BLaER1 (cell line): ENCODE results near the gene ZNF516.

Experiments used
- H3K27ac ChIP-seq: shearing (Covaris generic); formaldehyde crosslinking; 2 replicates; pipeline ENCODE4 v1.8.1; 2022
- H3K27me3 ChIP-seq: shearing (Covaris generic); formaldehyde crosslinking; 2 replicates; pipeline ENCODE4 v1.8.1; 2022
- H3K36me3 ChIP-seq: shearing (Covaris generic); formaldehyde crosslinking; 2 replicates; pipeline ENCODE4 v1.8.1; 2022
- H3K4me1 ChIP-seq: shearing (Covaris generic); formaldehyde crosslinking; 2 replicates; pipeline ENCODE4 v1.8.1; 2022
- H3K4me2 ChIP-seq: shearing (Covaris generic); formaldehyde crosslinking; 2 replicates; pipeline ENCODE4 v1.8.1; 2022
- H3K4me3 ChIP-seq: shearing (Covaris generic); formaldehyde crosslinking; 2 replicates; pipeline ENCODE4 v1.8.1; 2022
- H3K9ac ChIP-seq: shearing (Covaris generic); formaldehyde crosslinking; 2 replicates; pipeline ENCODE4 v1.8.1; 2022
- H3K9me3 ChIP-seq: shearing (Covaris generic); formaldehyde crosslinking; 2 replicates; pipeline ENCODE4 v1.8.1; 2022
- H4K20me1 ChIP-seq: shearing (Covaris generic); formaldehyde crosslinking; 2 replicates; pipeline ENCODE4 v1.8.1; 2022
- Cebpa-rat ChIP-seq: shearing (Covaris generic); IDR thresholded peaks from 2 replicates; pipeline ENCODE4 v1.8.1; 2022

ZNF516 gene

DNA sequence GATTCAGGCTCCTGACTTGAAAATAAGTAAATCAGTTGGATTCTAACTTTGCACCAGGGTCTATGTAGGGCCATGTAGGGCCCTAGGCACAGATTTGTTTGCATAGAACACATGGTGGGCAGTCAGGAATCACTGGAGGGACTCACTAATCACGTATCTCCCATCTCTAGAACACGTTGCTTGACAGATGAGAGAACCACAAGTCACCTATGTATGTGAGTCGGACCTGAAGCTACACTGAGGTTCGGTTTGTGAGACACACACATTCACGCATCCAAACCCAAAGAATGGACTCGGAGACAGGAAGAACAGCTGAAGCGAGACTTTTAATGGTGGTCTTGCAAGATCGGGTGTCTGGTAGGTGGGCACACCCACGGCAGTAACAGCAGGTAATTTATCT is 157.0 kb downstream of the ZNF516 start:
- no peak for TF ChIP-seq Cebpa-rat
- Histone ChIP-seq H3K27ac (no peak overlapping the region), H4K20me1 (no peaks in the 10 kb centered on the region), H3K4me2 (no peak overlapping the region), H3K4me1 (peaks cover 13% of the 10 kb centered on the region; the same call in 1 of the 2 replicates), H3K9me3 (peaks cover 31% of the 10 kb centered on the region), H3K9ac (no peak overlapping the region), H3K4me3 (no peak overlapping the region), H3K27me3 (no peaks in the 10 kb centered on the region), H3K36me3 (peaks cover 12% of the 10 kb centered on the region; the same call in 1 of the 2 replicates)

DNA sequence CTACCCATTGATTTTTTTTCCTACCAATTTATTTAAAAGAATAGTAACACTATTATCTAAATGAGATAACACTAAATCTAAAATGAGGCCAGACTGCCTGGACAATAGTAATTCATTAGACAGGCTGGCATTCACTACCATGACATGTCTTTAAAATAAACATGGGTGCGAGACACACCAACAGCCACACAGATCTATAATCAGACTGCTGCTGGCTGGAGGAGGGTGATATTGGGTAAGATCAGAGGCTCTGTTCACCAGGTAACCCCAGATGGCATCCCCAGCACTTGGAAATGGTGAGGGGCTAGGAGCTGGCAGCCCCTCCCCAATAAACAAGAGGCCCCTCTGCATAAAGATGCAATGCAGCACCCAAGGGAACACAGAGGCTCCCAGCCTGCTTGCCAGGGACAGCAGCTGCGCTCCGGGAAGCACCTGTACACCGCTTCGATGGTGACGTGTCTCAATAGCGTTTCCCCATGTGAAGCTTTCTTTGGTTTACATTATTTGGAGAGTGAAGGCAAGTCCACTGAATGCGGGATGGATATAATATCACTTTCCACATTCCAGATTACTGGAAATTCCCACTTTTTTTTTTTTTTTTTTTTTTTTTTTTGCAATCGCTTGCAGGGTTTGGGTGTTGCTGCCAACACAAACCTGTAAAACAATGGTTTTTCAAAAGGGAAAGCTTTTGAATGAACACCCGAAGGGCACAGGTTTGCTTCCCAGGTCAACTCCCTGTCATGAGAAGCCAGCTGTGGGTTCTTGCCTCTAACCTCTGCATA is 159.0 kb downstream of the ZNF516 start:
- Histone ChIP-seq H3K27ac (no peak overlapping the region), H3K9me3 (peaks cover 23% of the 10 kb centered on the region), H3K36me3 (peaks cover 11% of the 10 kb centered on the region; the same call in 1 of the 2 replicates), H3K27me3 (no peaks in the 10 kb centered on the region), H3K4me3 (no peak overlapping the region), H4K20me1 (no peaks in the 10 kb centered on the region), H3K4me1 (peaks cover 13% of the 10 kb centered on the region; the same call in 1 of the 2 replicates), H3K9ac (no peak overlapping the region), H3K4me2 (0 out of 2 replicates have a peak overlapping the region, but pooled peaks have one; percentile 13)
- TF ChIP-seq Cebpa-rat, result no peak

DNA sequence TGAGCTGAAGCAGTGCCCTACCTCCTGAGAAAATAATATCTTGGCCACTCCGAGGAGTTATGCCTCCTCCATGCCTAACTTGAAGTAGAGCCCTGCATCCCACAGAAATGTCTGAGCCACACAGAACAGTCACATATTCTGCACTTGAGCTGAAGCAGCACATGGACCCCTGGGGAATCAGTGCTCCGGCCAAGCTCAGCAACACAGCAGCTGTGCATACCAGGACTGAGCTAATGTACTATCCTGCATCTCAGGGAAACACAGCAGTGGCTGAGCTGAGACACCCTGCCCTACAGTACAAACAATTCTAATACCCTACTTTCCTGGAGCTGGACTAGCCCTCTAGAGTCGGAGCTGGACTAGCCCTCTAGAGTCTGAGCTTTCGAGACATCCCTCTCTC is 166.9 kb downstream of the ZNF516 start:
- Histone ChIP-seq H3K9me3 (no peaks in the 10 kb centered on the region), H3K4me1 (peaks cover 8% of the 10 kb centered on the region; the same call in 1 of the 2 replicates), H4K20me1 (no peaks in the 10 kb centered on the region), H3K4me3 (no peak overlapping the region), H3K9ac (no peak overlapping the region), H3K36me3 (no peaks in the 10 kb centered on the region), H3K27me3 (no peaks in the 10 kb centered on the region), H3K27ac (no peak overlapping the region), H3K4me2 (no peak overlapping the region)
- TF ChIP-seq Cebpa-rat, result no peak

DNA sequence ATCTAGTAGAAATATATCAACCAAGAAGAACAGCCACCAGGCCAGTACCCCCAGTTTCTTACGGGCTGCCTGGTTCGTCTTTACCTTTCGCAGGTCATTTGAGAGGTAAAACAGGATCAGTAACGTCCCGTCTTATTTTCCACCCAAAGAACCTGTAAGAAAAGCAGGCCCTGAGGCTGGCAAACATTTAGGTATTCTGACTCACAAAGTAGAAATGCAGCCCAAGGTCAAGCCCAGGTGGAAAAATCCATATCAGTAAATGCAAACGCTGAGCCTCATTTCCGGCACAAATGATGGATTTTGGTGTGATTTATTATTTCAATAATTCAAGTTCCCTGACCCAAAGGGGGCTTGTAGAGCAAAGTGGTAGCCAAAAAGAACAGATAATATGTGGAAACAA is 171.2 kb downstream of the ZNF516 start:
- H3K4me3 ChIP-seq, result no peak overlapping the region
- no peaks in the 10 kb centered on the region for H3K9me3 ChIP-seq
- H3K9ac ChIP-seq, result no peak overlapping the region
- H4K20me1 ChIP-seq, result no peaks in the 10 kb centered on the region
- no peaks in the 10 kb centered on the region for H3K36me3 ChIP-seq
- no peak overlapping the region for H3K27ac ChIP-seq
- no peaks in the 10 kb centered on the region for H3K27me3 ChIP-seq
- peaks cover 8% of the 10 kb centered on the region; the same call in 1 of the 2 replicates for H3K4me1 ChIP-seq
- no peak overlapping the region for H3K4me2 ChIP-seq
- no peak for TF ChIP-seq Cebpa-rat

DNA sequence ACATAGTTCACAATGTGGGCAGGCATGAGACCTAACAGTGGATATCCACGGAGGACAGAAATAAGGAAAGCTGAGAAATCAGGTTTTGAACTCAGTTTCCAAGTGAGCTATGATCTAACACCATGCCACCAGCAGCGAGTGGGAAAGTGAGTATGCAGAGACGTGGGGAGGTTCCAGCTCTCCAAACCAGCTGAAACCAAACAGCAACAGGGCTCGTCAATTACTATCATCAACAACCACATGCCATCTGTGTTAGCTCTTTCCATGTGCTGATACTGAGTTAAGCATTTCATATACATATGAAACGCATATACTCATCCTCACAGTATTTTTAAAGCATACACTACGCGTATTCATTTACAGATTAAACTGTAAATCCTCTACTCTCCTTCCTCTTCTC is 172.4 kb downstream of the ZNF516 start:
- Histone ChIP-seq H3K4me1 (peaks cover under 1% of the 10 kb centered on the region; the same call in 1 of the 2 replicates), H4K20me1 (no peaks in the 10 kb centered on the region), H3K4me3 (no peak overlapping the region), H3K4me2 (no peak overlapping the region), H3K9ac (no peak overlapping the region), H3K36me3 (no peaks in the 10 kb centered on the region), H3K27me3 (no peaks in the 10 kb centered on the region), H3K9me3 (no peaks in the 10 kb centered on the region), H3K27ac (no peak overlapping the region)
- no peak for TF ChIP-seq Cebpa-rat

DNA sequence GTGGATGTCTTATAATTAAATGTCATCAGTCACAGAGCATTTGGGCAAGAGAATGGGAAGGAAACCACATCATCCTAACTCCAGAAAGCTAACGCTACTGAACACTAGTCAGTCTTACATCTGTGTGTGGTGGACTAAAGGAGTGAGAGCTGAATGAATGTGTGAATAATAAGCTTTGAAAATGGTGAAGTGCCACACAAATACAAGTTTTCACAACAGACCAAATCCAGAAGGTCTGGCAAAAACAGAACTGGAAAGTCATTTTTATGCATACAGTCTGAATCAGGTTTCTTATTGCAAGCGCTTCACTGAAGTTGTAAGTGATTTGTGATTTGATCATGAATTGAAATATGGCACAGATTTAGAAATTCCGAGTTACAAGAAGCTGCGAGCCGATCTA is 175.7 kb downstream of the ZNF516 start:
- no peak for TF ChIP-seq Cebpa-rat

DNA sequence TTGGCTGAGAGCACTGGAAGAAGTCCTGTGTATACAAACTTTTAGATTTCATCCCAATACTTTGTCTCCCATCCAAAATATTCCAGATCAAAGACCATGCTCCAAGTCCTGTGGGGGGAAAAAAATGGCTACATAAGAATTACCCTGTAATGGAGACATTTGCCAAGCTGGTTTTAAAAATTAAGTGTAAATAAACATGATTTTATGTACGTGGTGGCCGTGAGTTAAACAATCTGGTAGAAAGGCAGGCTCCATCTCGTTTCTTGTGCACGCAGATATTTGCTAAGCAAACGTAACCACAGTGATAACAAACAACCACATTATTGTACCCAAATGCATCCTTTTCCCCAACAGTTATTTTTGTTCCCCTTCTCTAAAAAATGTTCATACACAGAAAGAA is 176.4 kb downstream of the ZNF516 start:
- no peak for TF ChIP-seq Cebpa-rat
- Histone ChIP-seq H3K36me3 (no peaks in the 10 kb centered on the region), H3K4me2 (no peak overlapping the region), H3K9me3 (no peaks in the 10 kb centered on the region), H4K20me1 (no peaks in the 10 kb centered on the region), H3K4me3 (no peak overlapping the region), H3K4me1 (no peaks in the 10 kb centered on the region), H3K27ac (no peak overlapping the region), H3K9ac (no peak overlapping the region), H3K27me3 (no peaks in the 10 kb centered on the region)

More for the DNA sequence above, 175.7 kb downstream of the ZNF516 start:
- no peaks in the 10 kb centered on the region for H4K20me1 ChIP-seq
- H3K4me2 ChIP-seq, result no peak overlapping the region
- H3K9ac ChIP-seq, result no peak overlapping the region
- H3K27ac ChIP-seq, result no peak overlapping the region
- H3K27me3 ChIP-seq, result no peaks in the 10 kb centered on the region
- no peak overlapping the region for H3K4me3 ChIP-seq
- H3K36me3 ChIP-seq, result no peaks in the 10 kb centered on the region
- no peaks in the 10 kb centered on the region for H3K9me3 ChIP-seq
- H3K4me1 ChIP-seq, result no peaks in the 10 kb centered on the region

DNA sequence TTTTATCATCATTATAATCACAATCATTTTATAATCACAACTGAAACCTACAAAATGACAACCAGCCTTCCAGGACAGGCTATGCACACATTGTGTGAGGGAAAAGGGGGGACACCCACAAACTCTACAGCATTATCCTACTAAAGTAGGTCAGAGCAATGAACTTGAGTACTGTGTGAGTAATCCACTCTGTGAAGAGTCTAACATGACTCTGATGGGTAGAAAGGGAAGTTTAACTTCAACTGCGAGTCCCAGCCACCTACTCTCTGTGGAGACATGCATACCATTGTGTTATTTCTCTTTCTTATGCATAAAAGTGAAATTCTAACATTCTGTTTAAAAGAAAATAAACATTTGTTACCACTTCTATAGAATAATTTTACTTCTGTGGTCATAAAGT is 177.9 kb downstream of the ZNF516 start:
- no peaks in the 10 kb centered on the region for H4K20me1 ChIP-seq
- no peak overlapping the region for H3K4me3 ChIP-seq
- no peaks in the 10 kb centered on the region for H3K4me1 ChIP-seq
- no peak overlapping the region for H3K4me2 ChIP-seq
- no peak overlapping the region for H3K27ac ChIP-seq
- TF ChIP-seq Cebpa-rat, result no peak
- no peak overlapping the region for H3K9ac ChIP-seq
- no peaks in the 10 kb centered on the region for H3K27me3 ChIP-seq
- H3K9me3 ChIP-seq, result no peaks in the 10 kb centered on the region
- H3K36me3 ChIP-seq, result no peaks in the 10 kb centered on the region

DNA sequence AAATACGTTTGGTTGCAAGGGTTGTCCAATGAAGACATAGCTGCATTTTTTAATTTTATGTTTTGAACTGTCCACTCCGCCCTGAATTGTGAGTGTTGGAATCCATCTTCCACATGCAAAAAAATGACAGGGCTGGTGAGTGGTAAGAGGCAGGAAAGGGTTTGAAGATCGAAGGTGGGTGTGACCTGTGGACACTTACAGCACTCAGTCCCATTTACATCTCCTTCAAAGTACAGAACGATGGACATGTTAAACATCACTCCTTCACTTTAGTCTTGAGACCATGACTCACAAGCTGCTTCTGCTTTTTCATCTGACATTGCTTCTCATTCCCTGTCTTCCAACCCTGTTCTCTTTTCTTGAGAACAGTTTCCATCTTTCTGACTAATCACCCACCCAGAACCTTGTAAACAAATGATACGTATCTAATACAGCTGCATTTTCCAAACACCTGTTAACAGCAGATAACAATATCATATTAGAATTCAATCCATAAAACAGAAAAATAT is 179.3 kb downstream of the ZNF516 start:
- H3K4me1 ChIP-seq, result no peaks in the 10 kb centered on the region
- H3K27me3 ChIP-seq, result no peaks in the 10 kb centered on the region
- H4K20me1 ChIP-seq, result no peaks in the 10 kb centered on the region
- no peak overlapping the region for H3K9ac ChIP-seq
- no peak overlapping the region for H3K27ac ChIP-seq
- no peak for TF ChIP-seq Cebpa-rat
- H3K4me3 ChIP-seq, result no peak overlapping the region
- H3K9me3 ChIP-seq, result no peaks in the 10 kb centered on the region
- no peak overlapping the region for H3K4me2 ChIP-seq
- H3K36me3 ChIP-seq, result no peaks in the 10 kb centered on the region

DNA sequence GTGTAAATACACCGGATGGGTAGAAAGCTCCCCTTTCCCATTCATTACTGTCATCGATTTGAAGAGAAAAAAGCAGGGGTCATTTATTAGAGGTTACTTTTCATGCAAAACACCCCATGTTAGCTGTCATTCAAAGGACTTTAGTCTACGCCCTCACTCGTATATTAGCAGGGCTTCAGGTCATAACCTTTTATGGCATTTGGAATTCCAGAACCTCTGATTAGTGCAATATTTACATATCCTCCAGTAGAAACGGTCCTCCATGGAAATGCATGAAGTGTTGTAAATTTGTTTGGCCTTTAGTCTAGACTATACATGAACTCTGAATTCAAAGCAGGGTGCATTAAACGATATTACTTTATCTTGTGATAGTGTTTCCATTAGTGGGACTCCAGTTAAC is 180.5 kb downstream of the ZNF516 start:
- no peak overlapping the region for H3K4me3 ChIP-seq
- no peak overlapping the region for H3K4me2 ChIP-seq
- no peaks in the 10 kb centered on the region for H3K36me3 ChIP-seq
- H3K9me3 ChIP-seq, result no peaks in the 10 kb centered on the region
- no peak overlapping the region for H3K9ac ChIP-seq
- no peaks in the 10 kb centered on the region for H3K27me3 ChIP-seq
- no peak for TF ChIP-seq Cebpa-rat
- no peaks in the 10 kb centered on the region for H4K20me1 ChIP-seq
- no peaks in the 10 kb centered on the region for H3K4me1 ChIP-seq
- H3K27ac ChIP-seq, result no peak overlapping the region
